ENCODE results near the gene RNASE7. TPM values are rescaled to one million over a fixed set of nuclear protein-coding genes. Genes with fewer than 3 reads are reported as not detected.

The RNASE7 gene
- total and polyA plus RNA-seq, 2 donors from 2014 or later = not detected

- DNase-seq (no peak), FAIRE-seq (no peak)
- Histone ChIP-seq H3K36me3 (ENCODE audit: control insufficient read depth in 2 of 3, insufficient read depth in 3 of 3, low read length in 3 of 3) (peaks cover 0 to 24% (median 16%) of the 10 kb centered on the region in 3 donors), H3K9me3 (ENCODE audit: control insufficient read depth in 2 of 3, insufficient read depth in 1 of 3, low read length in 3 of 3) (no peaks in the 10 kb centered on the region), H3K27me3 (ENCODE audit: control insufficient read depth, insufficient read depth, low read length) (no peaks in the 10 kb centered on the region), H3K27ac (ENCODE audit: low read depth in 2 of 2, low read length in 2 of 2) (no peak overlapping the region), H3K4me1 (ENCODE audit: control insufficient read depth in 2 of 3, insufficient read depth in 2 of 3, low read depth in 1 of 3, low read length in 3 of 3) (peaks cover 0 to 9% (median 4%) of the 10 kb centered on the region in 3 donors), H3K9ac (ENCODE audit: low read length in 3 of 3) (no peak overlapping the region), H3K4me3 (ENCODE audit: low read length in 3 of 3) (no peak overlapping the region)
- no peak for TF ChIP-seq CTCF (IDR thresholded peaks at IDR 0.05; ENCODE audit: borderline replicate concordance, extremely low read depth, insufficient read depth)
- intact Hi-C loops (cut with DNase I) = loop anchor here (10.0 kb wide), 1 partner anchor 66 kb away; no protein-coding TSS in a partner anchor
Measured at GRCh38 chr14:21018781-21019180, 23.4 kb upstream of the RNASE7 start.

- Histone ChIP-seq H3K27me3 (ENCODE audit: control insufficient read depth, insufficient read depth, low read length) (no peaks in the 10 kb centered on the region), H3K4me3 (ENCODE audit: low read length in 3 of 3) (no peak overlapping the region), H3K9me3 (ENCODE audit: control insufficient read depth in 2 of 3, insufficient read depth in 1 of 3, low read length in 3 of 3) (no peaks in the 10 kb centered on the region), H3K27ac (ENCODE audit: low read depth in 2 of 2, low read length in 2 of 2) (no peak overlapping the region), H3K9ac (ENCODE audit: low read length in 3 of 3) (no peak overlapping the region), H3K4me1 (ENCODE audit: control insufficient read depth in 2 of 3, insufficient read depth in 2 of 3, low read depth in 1 of 3, low read length in 3 of 3) (peaks cover 0 to 9% (median 4%) of the 10 kb centered on the region in 3 donors), H3K36me3 (ENCODE audit: control insufficient read depth in 2 of 3, insufficient read depth in 3 of 3, low read length in 3 of 3) (peaks cover 0 to 24% (median 16%) of the 10 kb centered on the region in 3 donors)
- no peak for TF ChIP-seq CTCF (IDR thresholded peaks at IDR 0.05; ENCODE audit: borderline replicate concordance, extremely low read depth, insufficient read depth)
- DNase-seq (no peak), FAIRE-seq (no peak)
- intact Hi-C loops (cut with DNase I) = loop anchor here (10.0 kb wide), 1 partner anchor 65 kb away; no protein-coding TSS in a partner anchor
Measured at GRCh38 chr14:21019366-21019765, 22.8 kb upstream of the RNASE7 start.

- Histone ChIP-seq H3K9me3 (ENCODE audit: control insufficient read depth in 2 of 3, insufficient read depth in 1 of 3, low read length in 3 of 3) (no peaks in the 10 kb centered on the region), H3K9ac (ENCODE audit: low read length in 3 of 3) (no peak overlapping the region), H3K4me1 (ENCODE audit: control insufficient read depth in 2 of 3, insufficient read depth in 2 of 3, low read depth in 1 of 3, low read length in 3 of 3) (peaks cover 0 to 7% (median 5%) of the 10 kb centered on the region in 3 donors), H3K27me3 (ENCODE audit: control insufficient read depth, insufficient read depth, low read length) (no peaks in the 10 kb centered on the region), H3K36me3 (ENCODE audit: control insufficient read depth in 2 of 3, insufficient read depth in 3 of 3, low read length in 3 of 3) (peaks cover 0 to 24% (median 16%) of the 10 kb centered on the region in 3 donors), H3K27ac (ENCODE audit: low read depth in 2 of 2, low read length in 2 of 2) (no peak overlapping the region), H3K4me3 (ENCODE audit: low read length in 3 of 3) (no peak overlapping the region)
- DNase-seq (no peak), FAIRE-seq (no peak)
- no peak for TF ChIP-seq CTCF (IDR thresholded peaks at IDR 0.05; ENCODE audit: borderline replicate concordance, extremely low read depth, insufficient read depth)
- intact Hi-C loops (cut with DNase I) = no loop called here
Measured at GRCh38 chr14:21020977-21021545, 21.1 kb upstream of the RNASE7 start.
